Measurements from ENCODE around the gene ADIPOR1.

- TF ChIP-seq POLR2AphosphoS5 (IDR thresholded peaks at IDR 0.05; ENCODE audit: low read depth, low read length) (no peak), TAF1 (IDR thresholded peaks at IDR 0.05; ENCODE audit: borderline replicate concordance, insufficient read depth, low read length) (no peak), REST (IDR thresholded peaks at IDR 0.05; ENCODE audit: insufficient read depth in 1 of 2, low read depth in 2 of 2, low read length in 2 of 2) (no peak), FOXP2 (optimal IDR thresholded peaks at IDR 0.05; ENCODE audit: borderline replicate concordance, extremely low read depth, extremely low read length, insufficient read depth) (no peak)
Observed at GRCh38 chr1:202987922-202988583, 29.9 kb upstream of the ADIPOR1 start.

All from PFSK-1 (cell line).